GM19395 (cell line): ENCODE data around the gene SHB.

ENCODE experiments used
- ATAC-seq: cut with Tn5 transposase; IDR thresholded peaks from one replicate; pipeline ENCODE4 v1.9.1; 2021; ENCODE audit warnings: mild to moderate bottlenecking, moderate library complexity; ENCODE audit not compliant: unreplicated experiment

SHB gene

DNA sequence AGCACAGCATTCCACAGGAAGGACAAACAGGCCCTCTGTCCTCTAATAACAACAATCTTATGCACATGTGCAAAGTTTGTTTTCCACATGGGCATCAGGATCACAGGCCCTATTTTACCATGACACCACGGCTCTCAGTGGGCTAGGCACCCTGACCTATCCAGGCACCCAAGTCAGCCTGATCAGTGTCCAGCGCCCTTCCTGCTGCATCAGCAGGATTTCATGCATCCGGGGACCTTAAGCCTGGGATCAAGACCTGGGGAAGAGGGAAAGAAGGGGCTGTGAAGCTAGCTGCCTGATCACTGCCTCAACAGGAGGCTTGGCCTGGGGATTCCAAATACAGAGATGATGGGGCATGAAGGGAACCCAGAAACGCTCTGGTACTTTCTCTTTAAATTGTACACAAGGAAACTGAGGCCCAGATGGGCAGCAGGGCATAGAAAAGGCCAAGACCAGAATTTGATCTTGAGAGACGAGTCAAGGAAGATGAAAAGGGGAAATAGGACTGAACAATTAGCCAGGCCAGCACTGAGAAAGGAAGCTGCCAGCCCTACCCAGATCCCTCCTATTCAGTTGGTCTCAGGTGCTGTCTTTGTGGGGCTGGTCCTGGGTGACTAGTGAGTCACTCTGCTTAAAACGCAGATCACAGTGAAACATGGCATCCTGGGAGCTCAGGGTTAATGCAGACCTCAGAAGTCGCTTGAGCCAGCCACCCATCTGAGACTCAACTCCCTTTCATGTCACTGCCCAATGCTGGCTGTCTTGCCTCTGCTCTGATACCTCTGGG lies 57.9 kb downstream of the SHB start:
- no peak for ATAC-seq

DNA sequence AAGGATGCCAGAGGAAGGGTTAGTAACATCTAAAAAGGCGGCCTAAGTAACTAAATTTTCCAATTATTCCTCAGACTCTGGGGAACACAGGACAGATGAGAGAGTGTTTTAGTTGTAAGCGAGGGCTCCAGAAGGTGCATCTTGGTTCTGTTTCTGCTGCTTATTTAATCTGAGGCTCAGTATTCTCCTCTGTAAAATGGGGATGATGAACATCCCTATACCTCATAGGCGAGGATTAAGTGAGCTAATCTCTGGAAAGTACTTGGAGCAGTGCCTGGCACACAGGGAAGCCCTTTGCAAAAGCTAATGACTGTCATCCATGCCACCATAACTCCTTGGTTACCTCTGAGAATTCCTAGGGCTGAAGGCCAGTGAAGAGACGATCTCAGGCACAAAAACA lies 59.0 kb downstream of the SHB start:
- ATAC-seq, result no peak

- ATAC-seq, result no peak
Measured at GRCh38 chr9:38009035-38009501, 60.0 kb downstream of the SHB start.

- peak; percentile 88 for ATAC-seq
Measured at GRCh38 chr9:38008168-38009034, 60.6 kb downstream of the SHB start.

DNA sequence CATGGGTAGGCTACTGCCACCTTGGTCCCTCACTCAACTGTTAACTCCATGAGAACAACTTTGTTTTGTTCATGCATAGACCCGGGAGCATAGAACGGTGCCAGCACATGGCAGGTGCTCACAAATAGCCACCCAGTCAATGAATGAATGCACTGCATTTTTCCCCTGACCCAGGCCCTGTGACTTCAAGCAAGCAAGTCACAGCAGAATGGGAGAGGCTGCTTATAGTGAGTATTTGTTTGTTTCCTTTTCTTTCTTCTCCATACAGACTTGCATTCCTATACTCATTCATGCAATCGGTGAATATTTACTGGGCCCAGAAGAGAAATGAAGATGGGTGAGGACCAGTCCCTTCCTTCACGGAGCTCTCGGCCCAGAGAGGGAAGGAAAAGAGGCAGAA lies 62.0 kb downstream of the SHB start:
- no peak for ATAC-seq

DNA sequence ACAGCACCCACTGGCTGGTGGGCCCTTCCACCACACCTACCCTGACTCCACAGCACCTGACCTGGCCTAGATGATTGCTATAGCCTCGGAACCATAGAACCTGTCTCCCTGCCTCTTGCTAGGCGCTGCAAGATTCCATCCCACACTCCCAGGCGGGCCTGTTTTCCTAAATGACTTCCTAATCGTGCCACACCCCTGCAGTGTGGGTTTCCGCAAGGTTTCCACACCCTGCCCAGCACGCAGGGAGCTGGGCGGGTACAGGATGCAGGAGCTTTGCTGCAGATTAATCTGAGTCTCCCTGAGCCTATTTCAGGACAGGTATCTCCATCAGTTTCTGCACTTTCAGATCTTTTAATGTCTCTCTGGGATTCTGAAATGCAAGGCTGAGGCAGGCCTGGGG lies 62.9 kb downstream of the SHB start:
- no peak for ATAC-seq

DNA sequence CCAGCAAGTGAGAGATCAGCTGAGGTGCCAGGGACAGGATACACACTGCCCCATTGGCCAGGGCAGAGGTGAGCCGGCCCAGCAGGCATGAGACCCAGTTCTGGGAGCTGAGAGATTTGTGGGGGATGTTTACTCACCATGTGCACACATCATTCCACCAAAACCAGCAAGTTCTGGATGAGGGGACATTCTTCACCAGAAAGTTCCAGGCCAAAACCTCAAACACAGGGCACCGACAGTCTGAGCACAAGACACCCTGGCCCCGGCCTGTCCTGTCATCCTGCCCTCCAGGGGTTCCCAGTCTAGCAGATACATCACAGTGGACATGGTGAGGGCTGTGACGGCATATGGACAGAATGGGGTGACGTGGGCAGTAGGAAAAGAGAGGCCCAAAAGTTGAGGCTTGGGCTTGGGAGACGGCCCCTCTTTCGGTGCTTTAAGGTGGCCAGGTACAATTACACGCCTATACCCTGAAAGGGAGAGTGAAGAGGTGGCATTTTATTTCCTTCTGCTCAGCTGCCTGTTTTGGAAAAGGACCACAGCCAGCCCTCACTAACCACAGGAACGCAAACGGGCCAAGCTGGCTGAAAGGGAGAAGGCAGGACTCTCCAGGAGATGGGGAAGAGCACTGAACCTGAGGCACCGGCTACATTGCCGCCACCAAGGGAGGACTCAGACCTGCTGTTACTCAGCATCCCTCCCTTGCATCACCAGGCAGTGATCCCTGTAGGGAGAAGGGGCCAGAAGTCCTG lies 64.0 kb downstream of the SHB start:
- ATAC-seq, result no peak

- ATAC-seq, result no peak
Measured at GRCh38 chr9:38003946-38004808, 64.8 kb downstream of the SHB start.

DNA sequence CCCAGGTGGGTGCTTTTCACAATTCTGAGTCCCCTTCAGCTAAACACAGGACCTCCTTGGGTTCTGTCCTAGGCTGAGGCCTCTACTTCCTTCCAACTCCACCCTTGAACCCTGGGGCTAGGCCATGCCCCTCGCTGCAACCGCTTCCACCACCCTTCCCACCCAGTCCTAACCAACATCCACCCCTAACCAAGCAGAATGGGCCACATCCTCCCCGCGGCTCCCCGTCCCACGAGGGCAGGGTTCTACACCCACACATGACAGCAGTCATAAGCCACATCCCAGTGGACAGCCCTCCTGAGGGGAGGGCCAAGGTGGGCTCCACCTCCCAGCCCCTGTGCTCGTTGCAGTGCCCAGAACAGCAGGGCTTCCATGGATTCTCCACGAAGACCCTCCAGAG lies 65.8 kb downstream of the SHB start:
- ATAC-seq, result no peak

DNA sequence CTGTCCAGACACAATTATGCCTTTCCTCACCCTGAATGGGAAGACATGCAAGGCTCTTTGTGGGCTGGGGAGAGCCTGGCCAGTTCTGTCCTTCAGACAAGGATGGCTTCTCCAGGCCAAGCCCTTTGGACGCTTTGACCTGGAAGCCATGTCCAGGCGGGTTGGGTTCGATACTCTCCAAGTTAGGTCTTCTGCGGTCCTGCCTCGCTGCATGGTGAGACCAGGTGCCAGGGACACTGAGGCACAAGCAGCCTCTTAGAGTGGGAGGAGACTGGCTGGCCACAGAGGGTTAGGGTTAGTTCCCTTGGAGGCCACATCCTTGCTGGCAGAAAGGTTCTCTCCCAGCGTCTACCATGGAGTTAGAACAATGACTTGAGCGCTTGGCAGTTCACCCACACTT lies 67.6 kb downstream of the SHB start:
- no peak for ATAC-seq

DNA sequence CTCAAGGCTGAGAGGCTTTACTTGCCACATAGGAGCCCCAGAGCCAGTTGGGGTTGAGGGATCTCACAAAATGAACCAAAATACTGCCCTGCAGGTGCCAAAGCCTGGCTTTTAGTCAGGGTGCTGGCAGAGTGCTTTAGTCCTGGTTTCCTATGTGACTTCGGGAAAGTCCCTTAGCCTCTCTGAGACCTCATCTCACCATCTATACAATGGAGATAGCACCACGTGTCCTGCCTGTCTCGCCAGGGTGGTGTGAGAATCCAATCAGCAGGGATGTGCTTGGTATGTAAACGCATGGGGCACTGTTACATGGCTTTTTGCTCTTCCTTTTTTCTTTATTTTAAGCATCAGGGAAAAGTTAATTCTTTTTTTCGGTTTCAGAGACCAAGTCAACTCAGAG lies 68.3 kb downstream of the SHB start:
- no peak for ATAC-seq

- ATAC-seq, result no peak
Measured at GRCh38 chr9:38000332-38000731, 68.7 kb downstream of the SHB start.

- ATAC-seq, result no peak
Measured at GRCh38 chr9:37999588-38000189, 69.3 kb downstream of the SHB start.

DNA sequence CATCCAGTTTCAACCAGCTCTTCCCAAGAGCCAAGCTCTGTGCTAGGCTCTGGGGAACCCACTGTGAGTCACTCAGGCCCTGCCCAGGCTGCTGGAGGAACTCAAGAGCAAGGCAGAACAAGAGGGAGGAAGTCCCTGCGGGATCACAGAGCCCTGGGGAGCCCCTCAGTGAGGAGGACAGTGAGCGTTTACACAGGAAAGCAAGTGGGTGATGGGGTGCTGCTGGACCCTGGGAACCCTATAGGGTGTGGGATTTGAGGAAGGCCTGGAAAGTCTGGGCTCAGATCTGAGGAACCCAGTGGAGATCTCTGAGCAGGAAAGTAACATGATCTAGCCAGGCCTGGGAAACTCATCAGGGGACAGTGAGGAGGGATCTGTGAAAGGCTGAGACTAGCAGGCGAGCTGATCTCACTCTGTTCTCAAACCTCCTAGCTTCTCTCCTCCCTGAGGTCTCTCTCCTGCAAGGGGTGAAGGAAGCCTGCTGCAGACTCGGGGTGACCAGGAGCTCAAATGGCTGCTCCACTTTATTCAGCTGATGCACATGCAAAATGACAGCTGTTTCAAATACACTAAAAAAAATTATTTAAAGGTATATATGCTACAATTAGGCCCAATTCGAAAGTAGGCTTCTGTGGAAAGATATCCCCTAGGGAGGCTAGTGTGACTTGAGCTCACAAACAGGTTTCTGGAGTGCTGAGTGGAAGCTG lies 70.0 kb downstream of the SHB start:
- ATAC-seq, result no peak

GRCh38 chr9:37997636-37998374 lies 71.2 kb downstream of the SHB start:
- ATAC-seq, result no peak

DNA sequence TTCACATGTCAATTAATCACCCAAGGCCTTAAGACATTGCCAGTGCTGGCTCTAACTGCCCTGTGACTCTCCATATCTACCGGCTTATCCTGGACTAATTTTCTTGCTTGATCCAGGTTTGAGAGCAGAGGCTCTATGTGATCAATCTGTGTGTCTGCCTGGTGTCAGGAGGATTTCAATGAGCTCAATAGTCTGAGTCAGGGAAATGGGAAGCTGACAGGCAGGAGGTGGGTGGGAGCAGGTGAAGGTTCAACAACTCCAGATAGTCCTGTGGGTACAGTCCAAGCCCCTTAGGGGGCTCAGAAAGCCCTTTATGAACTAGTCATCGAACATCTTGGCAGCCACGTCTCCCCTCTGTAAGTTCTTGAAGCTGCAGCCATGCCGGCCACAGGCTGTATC lies 72.2 kb downstream of the SHB start:
- ATAC-seq, result no peak

DNA sequence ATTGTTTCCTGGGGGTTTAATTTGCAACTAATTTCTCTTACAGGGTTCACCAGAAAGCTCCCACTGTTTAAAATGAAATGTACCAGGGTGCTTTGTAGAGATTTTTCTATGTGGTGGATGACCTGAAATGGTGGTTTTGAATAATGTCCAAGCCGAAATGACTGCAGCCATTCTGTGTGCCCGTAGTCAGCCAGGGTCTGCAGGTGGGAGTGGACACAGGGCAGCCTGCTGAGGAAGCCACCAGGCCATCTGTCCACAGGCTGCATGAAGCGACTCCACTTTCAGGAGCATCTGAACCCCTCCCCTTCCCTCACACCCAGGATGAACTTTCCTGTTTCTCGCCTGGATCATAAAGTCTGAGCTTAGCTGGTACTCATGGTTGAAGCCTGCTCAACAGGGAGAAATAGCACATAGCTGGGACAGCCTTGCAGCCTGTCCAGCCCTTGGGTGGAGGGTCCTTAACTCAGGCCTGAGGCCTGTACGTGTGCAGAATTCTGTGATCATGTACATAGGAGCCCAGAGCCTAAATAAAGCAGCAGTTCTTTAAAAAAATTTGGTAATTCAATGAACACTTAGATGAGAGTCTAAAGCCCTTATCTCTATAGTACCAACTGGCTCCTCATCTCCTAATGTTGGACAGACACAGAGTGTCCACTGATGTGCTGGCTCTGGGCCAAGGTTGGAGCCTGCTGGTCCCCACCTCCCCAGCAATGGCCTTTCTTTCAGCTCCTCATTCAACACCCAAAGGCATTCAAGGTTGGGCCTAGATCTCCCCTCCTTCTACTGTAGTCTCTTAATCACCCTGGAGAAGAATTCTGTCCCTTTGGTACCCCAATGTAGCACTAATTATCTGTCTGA lies 72.8 kb downstream of the SHB start:
- ATAC-seq, result no peak

- no peak for ATAC-seq
Measured at GRCh38 chr9:37995348-37995737, 73.7 kb downstream of the SHB start.
